ENCODE results near the gene EPS8.
"Not testable (repeated sequence)": the region's sequence is repeated elsewhere in the genome, so short reads cannot be mapped to it uniquely, and the experiment has no call there.

Gene EPS8

GRCh38 chr12:15752785-15753184 lies 36.4 kb downstream of the EPS8 start:
- DNase-seq, result no peak

- no peak for DNase-seq
These were observed 37.4 kb downstream of the EPS8 start for GRCh38 chr12:15751741-15752140.

- no peak for DNase-seq
These were observed 39.3 kb downstream of the EPS8 start for GRCh38 chr12:15749937-15750336.

GRCh38 chr12:15741870-15742269 lies 47.3 kb downstream of the EPS8 start:
- DNase-seq, result not testable (repeated sequence)

- DNase-seq, result no peak
These were observed 48.1 kb downstream of the EPS8 start for GRCh38 chr12:15741082-15741481.

GRCh38 chr12:15740389-15740788 lies 48.8 kb downstream of the EPS8 start:
- DNase-seq, result not testable (repeated sequence)

GRCh38 chr12:15738438-15739015 lies 50.7 kb downstream of the EPS8 start:
- DNase-seq, result no peak

- DNase-seq, result no peak
These were observed 53.2 kb downstream of the EPS8 start for GRCh38 chr12:15735837-15736615.

GRCh38 chr12:15733136-15733535 lies 56.1 kb downstream of the EPS8 start:
- DNase-seq, result no peak

GRCh38 chr12:15732341-15733061 lies 56.7 kb downstream of the EPS8 start:
- no peak for DNase-seq

GRCh38 chr12:15731940-15732339 lies 57.2 kb downstream of the EPS8 start:
- DNase-seq, result no peak

- no peak for DNase-seq
These were observed 60.1 kb downstream of the EPS8 start for GRCh38 chr12:15729097-15729496.

GRCh38 chr12:15728118-15728598 lies 61.0 kb downstream of the EPS8 start:
- DNase-seq, result no peak

GRCh38 chr12:15726878-15727150 lies 62.4 kb downstream of the EPS8 start:
- no peak for DNase-seq

- DNase-seq, result no peak
These were observed 62.9 kb downstream of the EPS8 start for GRCh38 chr12:15726027-15726877.

- no peak for DNase-seq
These were observed 66.2 kb downstream of the EPS8 start for GRCh38 chr12:15722951-15723350.

- no peak for DNase-seq
These were observed 67.7 kb downstream of the EPS8 start for GRCh38 chr12:15721316-15722115.

GRCh38 chr12:15720295-15720694 lies 68.9 kb downstream of the EPS8 start:
- DNase-seq, result no peak

GRCh38 chr12:15719230-15719629 lies 70.0 kb downstream of the EPS8 start:
- DNase-seq, result no peak

- no peak for DNase-seq
These were observed 71.1 kb downstream of the EPS8 start for GRCh38 chr12:15717940-15718567.

GRCh38 chr12:15716581-15716980 lies 72.6 kb downstream of the EPS8 start:
- no peak for DNase-seq

GRCh38 chr12:15714256-15714655 lies 74.9 kb downstream of the EPS8 start:
- DNase-seq, result no peak
